ENCODE results near the gene LMO7.

LMO7 gene

DNA sequence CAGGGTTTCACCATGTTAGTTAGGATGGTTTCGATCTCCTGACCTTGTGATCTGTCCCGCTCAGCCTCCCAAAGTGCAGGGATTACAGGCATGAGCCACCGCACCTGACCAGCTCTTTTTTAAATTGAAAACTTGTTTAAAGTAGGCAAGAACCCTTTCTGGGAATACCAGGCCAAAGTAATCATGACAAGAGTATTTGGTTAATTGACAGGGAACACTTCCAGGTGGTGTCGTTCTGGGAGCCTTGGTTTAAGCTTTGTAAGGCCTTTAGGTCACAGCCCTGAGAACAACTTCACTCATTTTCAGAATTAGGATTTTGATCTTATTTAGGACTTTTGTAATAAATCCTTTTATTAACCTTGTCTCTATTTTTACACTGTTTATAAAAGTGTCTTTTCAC lies 115.2 kb downstream of the LMO7 start:
- TF ChIP-seq, protein P1, sequence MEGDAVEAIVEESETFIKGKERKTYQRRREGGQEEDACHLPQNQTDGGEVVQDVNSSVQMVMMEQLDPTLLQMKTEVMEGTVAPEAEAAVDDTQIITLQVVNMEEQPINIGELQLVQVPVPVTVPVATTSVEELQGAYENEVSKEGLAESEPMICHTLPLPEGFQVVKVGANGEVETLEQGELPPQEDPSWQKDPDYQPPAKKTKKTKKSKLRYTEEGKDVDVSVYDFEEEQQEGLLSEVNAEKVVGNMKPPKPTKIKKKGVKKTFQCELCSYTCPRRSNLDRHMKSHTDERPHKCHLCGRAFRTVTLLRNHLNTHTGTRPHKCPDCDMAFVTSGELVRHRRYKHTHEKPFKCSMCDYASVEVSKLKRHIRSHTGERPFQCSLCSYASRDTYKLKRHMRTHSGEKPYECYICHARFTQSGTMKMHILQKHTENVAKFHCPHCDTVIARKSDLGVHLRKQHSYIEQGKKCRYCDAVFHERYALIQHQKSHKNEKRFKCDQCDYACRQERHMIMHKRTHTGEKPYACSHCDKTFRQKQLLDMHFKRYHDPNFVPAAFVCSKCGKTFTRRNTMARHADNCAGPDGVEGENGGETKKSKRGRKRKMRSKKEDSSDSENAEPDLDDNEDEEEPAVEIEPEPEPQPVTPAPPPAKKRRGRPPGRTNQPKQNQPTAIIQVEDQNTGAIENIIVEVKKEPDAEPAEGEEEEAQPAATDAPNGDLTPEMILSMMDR (IDR thresholded peaks at IDR 0.05): no peak

DNA sequence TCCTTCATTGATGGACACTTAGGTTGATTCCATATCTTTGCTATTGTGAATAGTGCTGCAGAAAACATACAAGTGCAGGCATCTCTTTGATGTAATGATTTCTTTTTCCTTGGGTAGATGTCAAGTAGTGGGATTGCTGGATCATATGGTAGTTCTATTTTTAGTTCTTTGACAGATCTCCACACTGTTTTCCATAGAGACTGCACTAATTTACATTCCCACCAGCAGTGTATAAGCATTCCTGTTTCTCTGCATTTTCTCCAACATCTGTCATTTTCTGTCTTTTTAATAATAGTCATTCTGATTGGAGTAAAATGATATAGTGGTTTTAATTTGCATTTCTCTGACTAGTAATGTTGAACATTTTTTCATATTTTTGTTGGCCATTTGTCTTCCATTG lies 116.7 kb downstream of the LMO7 start:
- TF ChIP-seq, protein P1 (IDR thresholded peaks at IDR 0.05): no peak

DNA sequence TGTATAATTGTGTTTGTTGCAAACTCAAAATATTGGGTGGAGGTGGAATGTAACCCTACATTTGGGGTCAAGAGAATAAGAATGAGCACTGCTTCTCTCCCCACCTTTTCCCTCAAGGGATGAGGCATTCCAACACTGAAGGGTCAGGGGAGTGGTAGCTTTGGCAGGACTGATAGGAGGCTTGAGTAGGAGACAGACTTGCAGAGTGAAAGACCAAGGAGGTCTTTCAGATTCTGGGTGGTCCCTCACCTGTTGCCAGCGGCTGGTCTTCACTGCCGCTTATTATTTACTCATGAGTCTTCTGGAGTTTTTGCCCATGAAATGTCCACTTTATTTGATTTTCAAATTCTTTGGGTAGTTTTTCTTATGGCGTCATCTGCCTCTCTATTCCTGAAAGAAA lies 118.8 kb downstream of the LMO7 start:
- TF ChIP-seq, protein P1 (IDR thresholded peaks at IDR 0.05): no peak

DNA sequence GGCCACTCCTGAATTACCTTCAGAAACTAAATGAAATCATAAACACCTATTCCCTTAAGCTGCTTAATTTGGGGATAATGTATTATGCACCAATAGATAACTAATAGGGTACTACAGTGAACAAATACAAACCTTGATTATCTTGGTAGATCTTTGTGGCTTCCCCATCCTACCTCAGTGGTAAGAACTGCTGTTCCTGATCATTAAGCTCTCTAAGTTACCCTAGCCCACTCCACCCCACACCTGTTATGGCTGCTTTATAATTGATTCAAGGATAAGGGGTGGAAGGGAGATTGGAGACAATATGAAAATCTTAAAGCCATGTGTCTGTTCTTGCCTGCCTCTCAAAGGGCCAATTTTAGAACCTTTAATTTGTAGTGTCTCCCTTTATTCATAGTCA lies 121.2 kb downstream of the LMO7 start:
- TF ChIP-seq, protein P1 (IDR thresholded peaks at IDR 0.05): no peak

DNA sequence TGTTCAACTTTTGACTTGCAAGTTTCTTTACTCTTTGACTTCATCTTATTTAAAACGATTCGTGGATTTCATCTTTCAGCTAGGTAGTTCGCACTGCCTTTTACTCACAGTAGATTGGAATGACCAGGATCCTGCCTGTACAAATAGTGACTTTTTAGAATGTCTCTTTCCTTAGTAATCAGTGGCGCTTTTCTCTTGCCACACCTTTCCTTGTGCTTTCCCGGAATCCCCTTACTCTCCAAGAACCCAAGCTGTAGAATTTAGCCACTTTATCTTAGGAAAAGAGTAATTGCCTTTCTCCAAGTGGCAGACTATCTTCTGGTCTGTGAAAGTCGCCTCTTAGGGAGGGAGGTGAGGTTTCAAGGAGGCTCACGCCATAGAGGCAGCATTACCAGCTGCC lies 123.4 kb downstream of the LMO7 start:
- TF ChIP-seq, protein P1 (IDR thresholded peaks at IDR 0.05): no peak

DNA sequence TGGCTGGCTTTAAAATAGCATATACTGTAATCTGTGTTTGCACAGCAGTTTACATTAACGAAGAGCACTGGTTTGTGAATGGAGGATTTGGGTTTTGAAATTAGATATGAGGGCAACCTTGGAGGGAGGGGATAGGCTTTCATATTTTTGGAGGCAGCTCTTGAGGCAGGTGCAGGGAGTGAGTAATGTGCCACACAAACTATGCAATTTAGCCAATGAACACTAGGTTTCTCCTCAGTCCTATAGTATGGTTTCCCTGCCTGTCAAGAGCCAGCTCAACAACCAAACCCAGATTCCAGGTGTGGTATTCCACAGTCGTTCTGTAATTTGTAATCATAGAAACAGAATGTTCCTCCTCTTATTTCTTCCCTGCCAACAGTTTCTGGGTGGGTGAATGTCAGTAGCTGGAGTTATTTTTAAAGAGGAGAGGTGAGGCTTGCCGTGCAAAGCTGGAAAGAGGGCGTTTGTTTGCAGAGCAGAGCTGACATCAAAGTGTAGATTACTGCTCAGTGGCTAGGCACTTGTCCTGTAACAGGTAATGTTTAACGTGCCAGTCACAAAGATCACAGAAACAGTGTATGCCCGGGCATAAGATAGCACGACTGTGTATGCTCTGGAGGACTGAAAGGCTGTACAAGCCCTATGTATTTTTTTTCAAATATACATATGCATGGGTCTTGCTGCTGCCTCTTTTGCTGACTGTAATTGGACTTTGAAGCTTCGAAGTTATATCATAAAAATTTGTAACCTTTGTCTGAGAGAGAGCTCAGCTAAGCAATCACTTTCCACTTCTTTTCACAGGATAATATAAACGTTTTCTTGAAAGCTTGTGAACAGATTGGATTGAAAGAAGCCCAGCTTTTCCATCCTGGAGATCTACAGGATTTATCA lies 124.2 kb downstream of the LMO7 start:
- TF ChIP-seq, protein P1 (IDR thresholded peaks at IDR 0.05): no peak

DNA sequence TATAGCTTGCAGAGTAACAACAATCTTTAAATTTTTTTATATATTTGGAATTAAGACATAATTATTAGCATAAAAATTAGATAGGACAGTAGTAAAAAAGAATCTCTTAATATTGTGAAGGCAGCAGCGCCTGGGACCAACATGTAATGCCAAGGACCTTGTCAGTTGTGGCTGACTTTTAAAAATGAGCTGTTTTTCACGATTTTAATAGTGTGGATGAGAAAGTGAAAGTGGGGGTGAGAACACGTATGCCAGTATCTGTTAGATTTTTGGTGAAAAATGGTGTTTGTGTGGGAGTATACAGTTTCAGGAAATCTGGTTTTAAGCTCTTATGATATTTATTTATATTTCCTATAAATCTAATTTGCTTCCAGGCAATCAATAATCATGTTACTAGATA lies 125.2 kb downstream of the LMO7 start:
- TF ChIP-seq, protein P1 (IDR thresholded peaks at IDR 0.05): no peak
